Activated CD4-positive, alpha-beta T cell treated with anti-CD3 and anti-CD28 coated beads, Interleukin-2, Interleukin-4, amounts not matched to agents 100 ng/mL and 50 ng/mL, durations not matched to agents 16 hours and 8 hours (primary cell): Measurements from ENCODE around the gene ESYT3.

Source experiments
- DNase-seq: peaks from one replicate; pipeline ENCODE4 v3.0.0-alpha.2; 2020; ENCODE audit warnings: low spot score

ESYT3 gene

GRCh38 chr3:138434276-138434874 is at the start of gene ESYT3:
Gene ESYT3, plus strand, starts transcription at chr3:138434616. Its CDS starts 183 bp downstream, at chr3:138434799.
- peak; percentile 61 for DNase-seq

- no peak for DNase-seq
Observed at GRCh38 chr3:138384976-138385375, 49.4 kb upstream of the ESYT3 start.

- no peak for DNase-seq
Observed at GRCh38 chr3:138389144-138389601, 45.2 kb upstream of the ESYT3 start.

- DNase-seq, result no peak
Observed at GRCh38 chr3:138389841-138390581, 44.4 kb upstream of the ESYT3 start.

GRCh38 chr3:138390582-138390932 is 43.9 kb upstream of the ESYT3 start:
- DNase-seq, result no peak

- DNase-seq, result no peak
Observed at GRCh38 chr3:138394156-138394555, 40.3 kb upstream of the ESYT3 start.

GRCh38 chr3:138394686-138395085 is 39.7 kb upstream of the ESYT3 start:
- no peak for DNase-seq

GRCh38 chr3:138395865-138396751 is 38.3 kb upstream of the ESYT3 start:
- DNase-seq, result no peak

- DNase-seq, result no peak
Observed at GRCh38 chr3:138396752-138397410, 37.5 kb upstream of the ESYT3 start.

- DNase-seq, result no peak
Observed at GRCh38 chr3:138397983-138398382, 36.4 kb upstream of the ESYT3 start.

- DNase-seq, result no peak
Observed at GRCh38 chr3:138398791-138399575, 35.4 kb upstream of the ESYT3 start.

GRCh38 chr3:138399766-138400165 is 34.6 kb upstream of the ESYT3 start:
- no peak for DNase-seq

- DNase-seq, result no peak
Observed at GRCh38 chr3:138400651-138401070, 33.8 kb upstream of the ESYT3 start.

GRCh38 chr3:138401834-138402233 is 32.6 kb upstream of the ESYT3 start:
- DNase-seq, result no peak

- no peak for DNase-seq
Observed at GRCh38 chr3:138404121-138404520, 30.3 kb upstream of the ESYT3 start.

GRCh38 chr3:138405001-138405400 is 29.4 kb upstream of the ESYT3 start:
- DNase-seq, result no peak

GRCh38 chr3:138405486-138405885 is 28.9 kb upstream of the ESYT3 start:
- no peak for DNase-seq

GRCh38 chr3:138406606-138407005 is 27.8 kb upstream of the ESYT3 start:
- no peak for DNase-seq

GRCh38 chr3:138407236-138407907 is 27.0 kb upstream of the ESYT3 start:
- DNase-seq, result no peak

- no peak for DNase-seq
Observed at GRCh38 chr3:138408751-138409570, 25.5 kb upstream of the ESYT3 start.
